ENCODE data around the gene ARHGAP18.
"Not testable (repeated sequence)": the region's sequence is repeated elsewhere in the genome, so short reads cannot be mapped to it uniquely, and the experiment has no call there.

The ARHGAP18 gene

DNA sequence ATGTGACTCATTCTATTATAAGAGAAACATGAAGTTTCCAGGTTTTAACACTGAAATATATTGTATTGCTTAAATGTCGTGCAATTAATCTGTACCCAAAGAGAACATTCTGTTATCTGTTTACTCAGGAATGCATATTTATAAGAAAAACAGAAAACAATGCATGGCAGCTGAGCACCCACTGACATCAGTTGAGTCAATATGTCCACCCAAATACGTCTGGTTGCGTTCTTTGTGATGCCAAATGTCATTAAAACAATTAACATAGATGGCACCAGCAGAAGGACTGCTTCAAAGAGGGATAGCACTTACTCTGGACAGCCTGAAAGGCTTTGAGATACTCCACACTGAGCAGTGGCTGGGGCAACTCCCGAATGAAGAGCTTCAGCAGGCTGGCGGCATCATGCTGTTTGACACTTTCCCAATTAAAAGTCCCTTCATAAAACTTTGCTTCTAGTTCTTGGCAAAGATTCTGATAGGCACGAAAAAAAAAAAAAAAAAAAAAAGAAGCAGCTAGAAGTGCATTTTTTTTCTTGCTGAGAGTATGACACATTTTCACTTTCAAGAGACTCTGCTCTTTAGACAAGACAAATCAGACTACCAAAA, 102.3 kb downstream of the ARHGAP18 start:
- no peak for DNase-seq

DNA sequence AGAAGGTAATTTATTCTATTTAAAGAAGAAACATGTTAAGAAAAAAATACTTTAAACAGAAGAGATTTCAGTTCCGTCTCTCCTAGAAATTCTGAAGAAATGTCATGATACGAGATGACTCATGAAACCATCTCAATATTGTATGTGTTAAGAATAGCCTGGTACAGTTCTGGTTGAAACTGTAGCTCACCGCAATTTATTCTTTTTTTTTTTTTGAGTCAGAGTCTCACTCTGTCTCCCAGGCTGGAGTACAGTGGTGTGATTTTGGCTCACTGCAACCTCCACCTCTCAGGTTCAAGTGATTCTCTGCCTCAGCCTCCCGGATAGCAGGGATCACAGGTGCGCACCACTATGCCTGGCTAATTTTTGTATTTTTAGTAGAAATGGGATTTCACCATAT, 103.3 kb downstream of the ARHGAP18 start:
- no peak for DNase-seq

DNA sequence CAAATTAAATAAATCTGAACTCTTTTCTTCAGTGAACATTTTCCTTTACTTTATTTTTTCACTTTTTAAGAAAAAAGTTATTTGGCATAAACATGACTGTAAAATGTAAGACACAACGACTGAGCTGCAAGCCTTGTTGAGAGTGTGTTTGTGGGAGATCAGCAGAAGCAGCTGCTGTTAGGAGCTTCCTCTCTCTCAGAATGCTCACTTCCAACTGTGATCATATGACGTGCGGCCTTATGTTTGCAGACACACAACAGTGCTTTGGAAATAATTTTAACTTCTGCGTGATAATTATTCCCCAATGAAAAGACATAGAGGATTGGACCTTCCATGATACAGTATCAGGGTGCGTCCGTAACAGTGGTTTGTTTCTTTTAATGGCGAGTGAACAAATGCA, 104.0 kb downstream of the ARHGAP18 start:
- no peak for DNase-seq

DNA sequence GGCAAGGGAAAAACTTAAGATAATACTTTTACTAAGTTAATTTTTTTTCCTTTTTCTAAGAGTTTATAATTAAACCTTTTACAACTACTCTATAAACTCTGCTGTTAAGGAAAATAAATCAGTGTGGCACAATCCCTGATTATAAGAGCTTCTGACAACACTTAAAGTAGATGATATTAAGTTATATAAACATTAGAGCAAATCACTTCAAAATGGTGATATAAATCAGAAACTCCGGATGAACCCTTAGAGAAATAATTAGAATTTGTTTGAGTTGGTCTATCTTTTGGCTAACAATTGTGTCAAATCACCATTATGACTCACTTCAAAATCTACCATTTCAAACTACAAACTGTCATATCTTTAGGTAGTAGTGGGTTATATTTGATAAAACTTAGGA, 104.9 kb downstream of the ARHGAP18 start:
- DNase-seq, result no peak

DNA sequence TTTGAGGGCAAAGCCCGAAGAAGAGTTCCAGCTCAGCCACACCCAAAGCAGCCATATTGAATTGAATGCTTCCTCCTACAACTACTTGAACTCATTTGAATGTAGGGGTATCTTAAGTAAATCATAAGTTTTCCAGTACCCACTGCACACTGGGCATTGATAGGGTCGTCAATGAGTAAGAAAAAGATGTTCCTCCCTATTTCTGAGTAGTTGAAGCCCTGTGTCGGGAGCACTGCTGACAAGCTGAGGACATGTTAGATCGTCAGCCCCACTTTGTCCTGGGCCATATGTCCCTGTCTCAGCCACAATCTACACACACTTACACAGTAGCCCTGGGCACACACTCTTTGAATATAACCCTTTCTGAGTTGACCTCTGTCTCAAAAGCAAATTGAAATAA, 105.7 kb downstream of the ARHGAP18 start:
- DNase-seq, result no peak

DNA sequence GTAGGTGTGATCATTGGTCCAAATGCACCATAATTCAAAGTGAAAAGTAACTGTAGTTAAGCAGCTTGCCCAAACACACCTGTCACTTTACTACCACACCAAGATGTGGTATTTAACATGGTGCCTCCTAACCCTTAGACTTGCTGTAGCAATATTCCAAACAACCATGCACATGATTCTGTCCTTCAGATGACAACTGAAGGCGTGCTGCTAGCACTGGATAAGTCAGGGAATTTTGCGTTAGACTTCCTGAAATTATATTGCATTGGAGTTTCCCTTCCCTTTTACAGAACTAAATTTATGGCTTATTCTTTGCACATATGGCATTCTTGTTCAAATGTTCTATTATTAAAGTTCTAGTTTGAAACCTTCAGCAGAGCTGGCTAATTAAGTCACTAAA, 106.2 kb downstream of the ARHGAP18 start:
- no peak for DNase-seq

DNA sequence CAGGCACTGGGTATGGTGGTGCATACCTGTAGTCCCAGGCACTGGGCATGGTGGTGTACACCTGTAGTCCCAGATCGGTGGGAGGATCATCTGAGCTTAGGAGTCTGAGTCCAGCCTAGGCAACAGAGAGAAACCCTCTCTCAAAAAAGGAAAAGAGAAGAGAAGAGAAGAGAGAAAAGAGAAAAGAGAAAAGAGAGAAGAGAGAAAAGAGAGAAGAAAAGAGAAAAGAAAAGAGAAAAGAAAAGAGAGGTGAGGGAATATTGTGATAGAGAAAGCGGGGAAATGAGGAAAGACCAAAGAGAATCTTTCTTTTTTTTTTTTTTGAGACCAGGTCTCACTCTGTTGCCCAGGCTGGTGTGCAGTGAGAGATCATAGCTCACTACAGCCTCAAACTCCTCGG, 108.7 kb downstream of the ARHGAP18 start:
- no peak for DNase-seq

DNA sequence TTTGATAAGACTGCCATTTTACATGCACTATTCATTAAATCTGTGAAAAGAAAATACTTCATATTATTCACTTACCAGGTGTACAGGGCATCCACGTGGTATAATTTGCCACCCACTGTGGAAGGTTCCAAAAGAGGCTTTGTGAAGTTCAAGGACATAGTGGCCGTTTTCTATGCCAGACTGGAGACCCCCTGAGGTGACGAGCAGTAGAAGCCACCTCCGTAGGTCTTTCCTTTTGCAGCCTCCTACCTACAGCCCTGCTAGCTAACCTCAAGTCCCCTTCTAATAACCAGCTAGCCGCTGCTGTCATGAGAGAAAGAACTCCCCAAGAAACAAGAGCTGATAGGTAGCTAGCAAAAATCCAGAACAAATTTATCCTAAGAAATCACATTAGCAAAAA, 110.5 kb downstream of the ARHGAP18 start:
- DNase-seq, result no peak

DNA sequence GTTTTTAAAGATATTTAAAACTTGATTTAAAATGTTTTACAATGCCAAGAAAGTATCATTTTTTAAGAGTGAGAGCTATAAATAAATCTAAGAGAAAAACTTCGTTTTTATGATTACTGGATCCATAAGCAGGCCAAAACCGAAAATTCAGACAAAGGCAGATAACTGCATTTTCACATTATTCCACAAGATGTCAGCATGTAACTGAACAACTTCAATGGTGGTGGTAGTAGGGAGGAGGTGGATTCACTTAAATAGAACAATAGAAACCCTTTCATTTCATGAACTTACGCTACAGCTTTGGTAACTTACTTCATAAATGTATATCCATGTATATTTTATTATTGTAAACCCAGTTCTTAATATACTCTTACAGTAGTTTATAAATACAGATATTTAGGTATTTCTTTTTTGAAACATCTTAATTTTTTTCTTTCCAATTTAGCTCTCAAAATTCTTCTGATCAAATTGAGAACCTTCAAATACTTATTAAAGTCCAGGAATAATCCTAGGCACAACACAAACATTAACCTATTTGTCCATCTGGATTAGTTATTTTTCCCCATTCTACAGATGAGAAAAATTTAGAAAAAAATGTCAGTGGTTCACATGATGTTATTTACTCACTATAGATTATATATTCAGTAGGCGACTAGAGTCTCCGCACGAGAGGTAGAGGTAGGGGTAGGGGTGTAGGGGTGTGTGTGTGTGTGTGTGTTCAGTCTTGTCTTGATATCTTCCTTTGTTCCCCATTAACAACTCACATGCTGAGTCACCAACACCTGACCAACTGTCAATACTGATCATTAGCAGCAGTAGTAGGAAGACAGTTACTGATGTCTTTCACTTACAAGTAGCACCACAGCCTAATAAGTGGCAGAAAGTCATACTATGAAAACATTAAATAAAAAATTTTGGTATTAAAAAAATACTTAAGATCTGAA, 111.5 kb downstream of the ARHGAP18 start:
- DNase-seq, result no peak

DNA sequence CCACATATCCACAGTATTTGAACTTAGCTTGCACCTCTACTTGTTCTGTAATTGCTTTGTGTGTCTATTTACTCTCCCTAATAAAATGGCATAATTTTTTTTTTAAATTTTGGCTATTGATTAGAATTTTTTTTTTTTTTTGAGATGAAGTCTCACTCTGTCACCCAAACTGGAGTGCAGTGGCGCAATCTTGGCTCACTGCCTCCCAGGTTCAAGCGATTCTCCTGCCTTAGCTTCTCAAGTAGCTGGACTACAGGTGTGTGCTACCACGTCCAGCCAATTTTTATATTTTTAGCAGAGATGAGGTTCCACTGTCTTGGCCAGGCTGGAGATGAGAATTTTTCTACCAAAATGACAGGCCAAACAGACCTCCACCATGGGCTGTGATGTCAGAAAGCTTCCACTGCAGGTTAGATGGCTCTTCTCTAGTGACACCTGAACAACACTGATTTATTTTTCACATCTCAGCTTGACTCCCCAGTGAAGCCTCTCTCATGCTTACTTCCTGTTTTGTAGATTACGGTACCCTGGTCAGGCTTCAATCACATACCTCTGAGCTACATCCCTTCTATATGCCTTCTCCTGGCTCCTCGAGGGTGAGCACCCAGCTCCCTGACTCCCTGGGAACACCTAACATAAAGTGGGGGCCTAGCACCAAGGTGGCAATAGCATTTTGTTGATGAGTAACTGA, 112.8 kb downstream of the ARHGAP18 start:
- DNase-seq, result no peak

DNA sequence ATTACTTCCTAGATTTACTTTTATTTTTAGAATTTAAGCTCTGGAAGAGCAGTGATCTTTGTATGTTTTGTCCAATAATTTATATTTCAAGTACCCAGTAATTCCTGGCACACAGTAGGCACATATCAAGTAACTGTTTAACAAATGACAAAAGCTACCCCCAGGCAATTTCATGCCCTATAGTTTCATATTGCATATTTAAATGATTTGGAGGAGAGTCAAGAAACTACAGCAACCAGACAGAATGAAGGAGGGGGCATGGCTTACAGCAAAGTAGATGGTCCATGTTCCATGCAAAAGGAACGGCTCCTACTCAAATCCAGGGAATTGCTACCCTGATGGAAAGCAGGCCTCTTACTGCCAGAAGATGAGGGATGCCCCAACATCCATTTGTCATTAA, 113.5 kb downstream of the ARHGAP18 start:
- DNase-seq, result no peak

DNA sequence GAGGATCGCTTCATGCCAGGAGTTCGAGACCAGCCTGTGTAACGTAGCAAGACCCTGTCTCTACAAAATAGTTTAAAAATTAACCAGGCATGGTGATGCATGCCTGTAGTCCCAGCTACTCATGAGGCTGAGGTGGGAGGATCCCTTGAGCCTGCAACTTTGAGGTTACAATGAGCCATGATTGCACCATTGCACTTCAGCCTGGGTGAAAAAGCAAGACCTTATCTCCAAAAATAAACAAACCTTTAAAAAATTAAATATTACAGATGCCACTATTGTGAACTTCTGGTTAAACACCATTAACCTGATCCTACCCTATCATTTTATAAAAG, 116.8 kb downstream of the ARHGAP18 start:
- DNase-seq, result no peak

DNA sequence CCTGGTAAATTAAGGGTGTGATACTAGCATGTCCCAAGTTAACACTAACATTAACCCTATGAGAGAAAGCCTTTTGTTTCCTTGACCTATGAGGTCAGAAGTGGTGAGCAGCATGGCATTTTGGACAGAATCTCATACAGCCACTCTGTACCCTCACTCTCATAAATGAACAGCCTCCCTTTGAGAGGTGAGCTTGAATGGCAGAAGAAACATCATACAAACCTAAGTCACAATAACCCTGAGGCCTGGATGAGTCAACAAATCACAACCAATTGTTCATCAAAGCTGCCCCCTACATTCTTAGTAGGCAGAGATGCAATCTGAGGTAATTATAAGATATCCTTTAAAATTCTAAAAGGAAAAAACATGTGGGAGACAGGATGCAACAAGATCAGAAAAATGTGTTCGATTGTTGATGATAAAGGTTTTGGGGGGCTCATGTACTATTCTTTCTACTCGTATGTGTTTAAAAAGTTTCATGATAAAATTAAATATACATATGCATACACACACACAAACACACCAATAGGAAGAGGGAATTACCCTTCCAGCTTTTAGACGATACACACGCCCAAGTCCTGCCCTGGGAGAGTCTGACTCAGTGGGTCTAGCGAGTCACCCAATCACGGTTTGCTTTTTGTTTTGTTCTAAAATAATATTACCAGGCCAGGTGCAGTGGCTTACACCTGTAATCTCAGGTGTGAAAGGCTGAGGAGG, 117.3 kb downstream of the ARHGAP18 start:
- no peak for DNase-seq

DNA sequence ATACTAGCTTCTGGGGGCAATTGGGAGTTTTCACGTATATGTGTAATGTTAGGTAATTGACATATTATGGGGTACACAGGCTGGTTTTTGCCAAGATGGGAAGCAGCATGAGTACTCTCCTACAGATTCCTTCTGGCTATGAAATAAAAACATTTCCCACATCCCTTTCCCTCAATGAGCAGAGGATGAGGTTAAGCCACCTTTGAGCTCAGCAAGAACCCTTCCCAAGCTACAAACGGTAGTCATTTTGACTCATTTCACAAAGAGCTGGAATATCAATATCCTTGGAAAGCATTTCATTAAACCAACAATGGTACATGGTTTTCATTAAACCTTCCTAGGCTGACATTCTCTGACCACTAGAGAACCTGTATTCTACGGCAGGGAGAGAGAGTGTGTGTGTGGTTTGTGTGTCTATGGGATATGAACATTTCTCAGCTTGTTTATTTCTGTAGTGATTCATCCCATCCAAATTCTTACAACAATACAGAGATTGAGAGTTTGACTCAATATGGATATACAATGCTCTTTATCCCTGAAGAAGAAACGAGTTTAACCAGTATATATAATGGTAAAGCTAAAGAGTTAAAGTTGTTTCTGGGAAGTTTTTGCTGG, 119.5 kb downstream of the ARHGAP18 start:
- DNase-seq, result no peak

DNA sequence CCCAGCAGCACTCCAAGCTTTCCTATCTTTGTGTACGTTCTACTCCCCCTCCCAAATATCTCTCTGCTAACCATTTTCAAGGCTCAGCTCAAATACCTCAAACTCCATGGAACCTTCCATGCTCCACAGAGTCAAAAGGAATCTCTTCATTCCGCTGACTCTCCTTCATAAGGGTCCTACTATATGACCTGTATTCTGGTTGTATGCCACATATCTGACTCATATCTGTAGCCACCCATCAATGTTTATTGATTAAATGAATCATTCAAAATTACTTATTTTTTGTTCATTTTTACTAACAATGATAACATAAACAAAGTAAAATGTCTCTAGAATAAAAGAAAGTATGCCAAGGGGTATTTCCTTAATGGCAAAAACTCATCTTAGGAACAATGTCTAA, 123.2 kb downstream of the ARHGAP18 start:
- DNase-seq, result no peak

DNA sequence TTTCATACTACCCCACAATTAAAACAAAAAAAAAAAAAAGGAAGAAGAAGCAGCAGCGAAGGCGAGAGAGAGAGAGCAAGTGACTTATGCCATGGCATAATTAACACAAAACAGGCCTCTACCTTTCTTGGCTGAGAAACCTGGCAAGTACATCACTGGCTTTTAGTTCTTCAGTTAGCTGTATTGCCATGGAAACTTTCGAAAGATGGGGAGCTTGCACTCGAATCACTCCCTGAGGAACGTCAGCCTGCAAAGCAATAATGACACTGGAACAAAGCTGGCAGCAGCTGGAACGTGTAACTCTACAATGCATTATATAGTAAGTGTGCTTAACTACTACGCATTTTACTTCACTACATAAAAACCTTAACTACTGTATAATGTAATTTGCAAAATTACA, 126.1 kb downstream of the ARHGAP18 start:
- DNase-seq, result no peak

DNA sequence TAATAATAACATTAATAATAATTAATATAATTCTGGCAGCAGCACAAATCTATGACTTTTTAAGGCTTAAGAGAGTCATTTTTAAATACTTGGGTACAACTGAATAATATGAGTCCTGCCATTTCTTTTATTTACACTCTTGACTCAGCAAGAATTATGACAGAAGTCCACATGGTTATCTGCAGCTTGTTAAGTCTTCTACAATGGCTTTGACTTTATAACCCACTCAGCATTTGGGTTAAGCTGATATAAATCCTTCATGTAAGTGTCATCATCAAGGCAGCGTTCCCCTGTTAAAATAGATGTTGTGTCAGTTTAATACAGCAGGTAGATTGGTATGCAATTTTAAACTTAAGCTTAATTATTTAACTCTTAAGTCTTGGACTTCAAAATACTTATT, 131.7 kb downstream of the ARHGAP18 start:
- DNase-seq, result no peak

DNA sequence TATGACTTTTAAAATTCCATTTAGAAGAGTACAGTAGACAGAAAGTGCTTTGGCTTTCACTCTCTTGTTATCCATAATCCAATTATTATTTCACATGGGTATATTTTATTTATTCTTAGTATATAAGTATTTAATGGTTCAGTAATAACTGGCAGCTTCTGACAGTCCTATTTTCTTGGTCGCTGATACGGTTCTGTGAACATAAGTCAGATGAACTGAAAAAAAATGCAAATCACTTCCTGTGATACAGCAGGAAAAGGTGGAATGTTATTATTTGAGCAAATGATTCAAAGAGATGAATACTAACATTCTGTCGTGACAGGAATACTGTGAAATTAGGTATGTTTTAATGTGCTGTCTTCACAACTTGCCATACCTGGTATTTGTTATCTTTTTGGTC, 132.3 kb downstream of the ARHGAP18 start:
- DNase-seq, result no peak

DNA sequence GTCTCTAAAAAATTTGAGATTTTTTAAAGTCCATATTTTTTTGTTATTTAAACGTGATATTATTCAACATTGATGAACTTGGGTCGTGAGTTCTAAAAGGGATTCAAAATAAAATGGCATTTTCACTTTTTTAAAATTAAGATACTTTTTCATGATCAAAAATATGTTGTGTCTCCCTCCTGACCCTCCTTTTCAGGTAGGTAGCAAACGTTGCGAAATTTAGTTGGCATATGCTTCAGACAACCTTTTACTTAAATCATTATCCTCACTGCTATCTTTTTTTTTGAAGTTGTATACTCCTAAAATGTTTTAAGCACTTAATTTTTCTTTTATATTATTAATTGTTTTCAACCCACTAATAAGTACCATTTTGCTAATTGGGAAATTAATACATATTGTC, 133.5 kb downstream of the ARHGAP18 start:
- DNase-seq, result no peak

DNA sequence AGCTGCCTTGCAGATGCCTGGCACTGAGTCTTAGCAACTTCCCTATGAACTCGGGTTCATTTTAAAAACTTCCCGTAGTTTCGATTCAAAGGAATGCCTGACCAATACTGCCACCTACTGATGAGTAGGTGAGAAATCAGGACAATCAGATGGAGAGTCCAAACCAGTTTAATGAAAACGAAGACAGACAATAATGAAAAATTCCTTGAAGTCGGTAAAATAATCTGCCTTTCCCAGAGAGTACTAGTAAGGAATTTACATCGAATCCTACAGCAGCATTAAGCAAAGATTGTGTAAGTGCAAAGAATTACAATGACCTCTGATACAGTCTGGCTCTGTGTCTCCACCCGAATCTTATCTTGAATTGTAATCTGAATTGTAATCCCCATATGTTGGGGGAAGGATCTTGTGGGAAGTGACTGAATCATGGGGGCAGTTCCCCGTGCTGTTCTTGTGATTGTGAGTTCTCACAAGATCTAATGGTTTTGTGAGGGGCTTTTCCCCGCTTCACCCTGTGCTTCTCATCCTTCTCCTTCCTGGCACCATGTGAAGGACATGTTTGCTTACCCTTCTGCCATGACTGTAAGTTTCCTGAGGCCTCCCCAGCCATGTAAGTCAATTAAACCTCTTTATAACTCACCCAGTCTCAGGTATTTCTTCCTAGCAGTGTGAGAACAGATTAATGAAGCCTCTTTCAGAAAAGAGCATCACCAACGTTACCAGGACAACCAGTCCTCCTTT, 134.4 kb downstream of the ARHGAP18 start:
- no peak for DNase-seq

DNA sequence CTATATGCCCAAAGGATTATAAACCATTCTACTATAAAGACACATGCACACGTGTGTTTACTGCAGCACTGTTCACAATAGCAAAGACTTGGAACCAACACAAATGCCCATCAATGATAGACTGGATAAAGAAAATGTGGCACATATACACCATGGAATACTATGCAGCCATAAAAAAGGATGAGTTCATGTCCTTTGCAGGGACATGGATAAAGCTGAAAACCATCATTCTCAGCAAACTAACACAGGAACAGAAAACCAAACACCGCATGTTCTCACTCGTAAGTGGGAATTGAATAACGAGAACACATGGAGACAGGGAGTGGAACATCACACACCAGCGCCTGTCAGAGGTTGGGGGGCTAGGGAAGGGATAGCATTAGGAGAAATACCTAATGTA, 135.4 kb downstream of the ARHGAP18 start:
- DNase-seq, result not testable (repeated sequence)

DNA sequence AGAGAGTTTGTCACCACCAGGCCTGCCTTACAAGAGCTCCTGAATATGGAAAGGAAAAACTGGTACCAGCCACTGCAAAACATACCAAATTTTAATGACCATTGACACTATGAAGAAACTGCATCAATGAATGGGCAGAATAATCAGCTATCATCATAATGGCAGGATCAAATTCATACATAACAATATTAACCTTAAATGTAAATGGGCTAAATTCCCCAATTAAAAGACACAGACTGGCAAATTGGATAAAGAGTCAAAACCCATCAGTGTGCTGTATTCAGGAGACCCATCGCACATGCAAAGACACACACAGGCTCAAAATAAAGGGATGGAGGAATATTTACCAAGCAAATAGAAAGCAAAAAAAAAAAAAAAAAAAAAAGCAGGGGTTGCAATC, 139.0 kb downstream of the ARHGAP18 start:
- not testable (repeated sequence) for DNase-seq
